ENCODE data around the gene SELPLG.

The SELPLG gene

GRCh38 chr12:108599948-108600701 lies 33.6 kb downstream of the SELPLG start:
- Histone ChIP-seq H3K27me3 (replicated peaks; ENCODE audit: insufficient read depth, low read length) (no peaks in the 10 kb centered on the region), H3K9me2 (replicated peaks; ENCODE audit: insufficient read depth, low read length) (no peaks in the 10 kb centered on the region), H3K9ac (ENCODE audit: low read length) (no peak overlapping the region), H3K4me1 (ENCODE audit: low read length) (no peaks in the 10 kb centered on the region), H4K20me1 (ENCODE audit: insufficient read depth, low read length) (no peaks in the 10 kb centered on the region), H3K27ac (ENCODE audit: low read length) (no peak overlapping the region), H3K36me3 (replicated peaks; ENCODE audit: insufficient read depth, low read length) (no peaks in the 10 kb centered on the region), H2AFZ (ENCODE audit: low read length) (no peak overlapping the region), H3F3A (ENCODE audit: insufficient read depth, low read length) (0 out of 2 replicates have a peak, but pooled peaks cover 4% of the 10 kb centered on the region), H3K4me2 (ENCODE audit: low read depth, low read length) (no peak overlapping the region), H3K9me3 (replicated peaks; ENCODE audit: insufficient read depth, low read length) (no peaks in the 10 kb centered on the region), H3K4me3 (ENCODE audit: low read length) (no peak overlapping the region), H3K79me2 (ENCODE audit: low read length) (no peaks in the 10 kb centered on the region)
- no peak for DNase-seq
- TF ChIP-seq EZH2 (optimal IDR thresholded peaks at IDR 0.05; ENCODE audit: low read depth, low read length) (no peak), CTCF (IDR thresholded peaks at IDR 0.05; ENCODE audit: low read length) (no peak), EZH2phosphoT487 (IDR thresholded peaks at IDR 0.05; ENCODE audit: low read length) (no peak)

GRCh38 chr12:108599541-108599940 lies 34.2 kb downstream of the SELPLG start:
- TF ChIP-seq CTCF (IDR thresholded peaks at IDR 0.05; ENCODE audit: low read length): no peak
- Histone ChIP-seq H4K20me1 (ENCODE audit: insufficient read depth, low read length) (no peaks in the 10 kb centered on the region), H3K27ac (ENCODE audit: low read length) (no peak overlapping the region), H3K9me2 (replicated peaks; ENCODE audit: insufficient read depth, low read length) (no peaks in the 10 kb centered on the region), H3K4me3 (ENCODE audit: low read length) (no peak overlapping the region), H3K27me3 (replicated peaks; ENCODE audit: insufficient read depth, low read length) (no peaks in the 10 kb centered on the region), H3K9ac (ENCODE audit: low read length) (no peak overlapping the region), H2AFZ (ENCODE audit: low read length) (no peak overlapping the region), H3K4me1 (ENCODE audit: low read length) (no peaks in the 10 kb centered on the region), H3K36me3 (replicated peaks; ENCODE audit: insufficient read depth, low read length) (no peaks in the 10 kb centered on the region), H3F3A (ENCODE audit: insufficient read depth, low read length) (no peaks in the 10 kb centered on the region), H3K9me3 (replicated peaks; ENCODE audit: insufficient read depth, low read length) (no peaks in the 10 kb centered on the region), H3K4me2 (ENCODE audit: low read depth, low read length) (no peak overlapping the region), H3K79me2 (ENCODE audit: low read length) (no peaks in the 10 kb centered on the region)
- no peak for DNase-seq

- no peak overlapping the region for H2AFZ ChIP-seq (ENCODE audit: low read length)
- H3K9me3 ChIP-seq (replicated peaks; ENCODE audit: insufficient read depth, low read length): no peaks in the 10 kb centered on the region
- H3K9ac ChIP-seq (ENCODE audit: low read length): no peak overlapping the region
- no peak overlapping the region for H3K4me2 ChIP-seq (ENCODE audit: low read depth, low read length)
- no peak for TF ChIP-seq CTCF (IDR thresholded peaks at IDR 0.05; ENCODE audit: low read length)
- TF ChIP-seq EZH2 (optimal IDR thresholded peaks at IDR 0.05; ENCODE audit: low read depth, low read length): no peak
- no peak for TF ChIP-seq EZH2phosphoT487 (IDR thresholded peaks at IDR 0.05; ENCODE audit: low read length)
- no peak for DNase-seq
- no peaks in the 10 kb centered on the region for H3K27me3 ChIP-seq (replicated peaks; ENCODE audit: insufficient read depth, low read length)
- H3K79me2 ChIP-seq (ENCODE audit: low read length): no peaks in the 10 kb centered on the region
- H3F3A ChIP-seq (ENCODE audit: insufficient read depth, low read length): no peaks in the 10 kb centered on the region
- no peak overlapping the region for H3K27ac ChIP-seq (ENCODE audit: low read length)
- H4K20me1 ChIP-seq (ENCODE audit: insufficient read depth, low read length): no peaks in the 10 kb centered on the region
- no peaks in the 10 kb centered on the region for H3K36me3 ChIP-seq (replicated peaks; ENCODE audit: insufficient read depth, low read length)
- no peak overlapping the region for H3K4me3 ChIP-seq (ENCODE audit: low read length)
- H3K4me1 ChIP-seq (ENCODE audit: low read length): no peaks in the 10 kb centered on the region
- no peaks in the 10 kb centered on the region for H3K9me2 ChIP-seq (replicated peaks; ENCODE audit: insufficient read depth, low read length)
Observed at GRCh38 chr12:108598553-108599250, 35.0 kb downstream of the SELPLG start.
